ENCODE measurements around the gene MYBPC1.

MYBPC1 gene

GRCh38 chr12:101616027-101616494 is 21.3 kb downstream of the MYBPC1 start:
- ChIA-PET POLR2A (no interaction called here), CTCF (interaction anchor here (0.9 kb wide), 1 partner anchor 31 kb away, joined by 3 read pairs; no protein-coding TSS in a partner anchor)
- no peak for TF ChIP-seq GFI1B (tag by site-specific recombination; IDR thresholded peaks at IDR 0.05)
- no peak for TF ChIP-seq KLF16 (tag by site-specific recombination; IDR thresholded peaks at IDR 0.05)
- TF ChIP-seq ZNF146 (tag by site-specific recombination; IDR thresholded peaks at IDR 0.05): no peak
- TF ChIP-seq ZSCAN30 (tag by site-specific recombination; IDR thresholded peaks at IDR 0.05): no peak
- no peak for TF ChIP-seq ATF2 (tag by site-specific recombination; IDR thresholded peaks at IDR 0.05; ENCODE audit: low read depth)
- no peak for TF ChIP-seq ZNF214 (tag by site-specific recombination; IDR thresholded peaks at IDR 0.05; ENCODE audit: borderline replicate concordance)
- Histone ChIP-seq H3K9me3 (ENCODE audit: control insufficient read depth, insufficient read depth, low read depth, low read length) (no peaks in the 10 kb centered on the region), H3K4me3 (ENCODE audit: low read depth, low read length) (no peak overlapping the region), H3K27ac (ENCODE audit: extremely low read depth, low read depth, low read length) (no peak overlapping the region), H3K36me3 (ENCODE audit: control insufficient read depth in 2 of 2, insufficient read depth in 1 of 2, low read length in 2 of 2) (no peaks in the 10 kb centered on the region), H3K4me1 (ENCODE audit: control insufficient read depth, insufficient read depth, low read length) (peaks cover 14% of the 10 kb centered on the region)

GRCh38 chr12:101619026-101619786 is 24.4 kb downstream of the MYBPC1 start:
- H3K27ac ChIP-seq (ENCODE audit: extremely low read depth, low read depth, low read length): no peak overlapping the region
- H3K9me3 ChIP-seq (ENCODE audit: control insufficient read depth, insufficient read depth, low read depth, low read length): no peaks in the 10 kb centered on the region
- peaks cover 14% of the 10 kb centered on the region for H3K4me1 ChIP-seq (ENCODE audit: control insufficient read depth, insufficient read depth, low read length)
- H3K36me3 ChIP-seq (ENCODE audit: control insufficient read depth in 2 of 2, insufficient read depth in 1 of 2, low read length in 2 of 2): no peaks in the 10 kb centered on the region
- H3K4me3 ChIP-seq (ENCODE audit: low read depth, low read length): no peak overlapping the region
- CTCF ChIA-PET: interaction anchor here (0.9 to 1.3 kb wide), 2 partner anchors 15 to 210 kb away, joined by 3 read pairs; no protein-coding TSS in a partner anchor
- POLR2A ChIA-PET: no interaction called here
- no peak for TF ChIP-seq ZSCAN16 (tag by site-specific recombination; IDR thresholded peaks at IDR 0.05)
- TF ChIP-seq PRDM1 (tag by site-specific recombination; IDR thresholded peaks at IDR 0.05): peak; percentile 74
- TF ChIP-seq SCRT1 (tag by site-specific recombination; IDR thresholded peaks at IDR 0.05; ENCODE audit: borderline replicate concordance): peak; percentile 60; the same call in 1 of the 2 replicates
- peak; percentile 78 for TF ChIP-seq SCRT2 (tag by site-specific recombination; IDR thresholded peaks at IDR 0.05)

DNA sequence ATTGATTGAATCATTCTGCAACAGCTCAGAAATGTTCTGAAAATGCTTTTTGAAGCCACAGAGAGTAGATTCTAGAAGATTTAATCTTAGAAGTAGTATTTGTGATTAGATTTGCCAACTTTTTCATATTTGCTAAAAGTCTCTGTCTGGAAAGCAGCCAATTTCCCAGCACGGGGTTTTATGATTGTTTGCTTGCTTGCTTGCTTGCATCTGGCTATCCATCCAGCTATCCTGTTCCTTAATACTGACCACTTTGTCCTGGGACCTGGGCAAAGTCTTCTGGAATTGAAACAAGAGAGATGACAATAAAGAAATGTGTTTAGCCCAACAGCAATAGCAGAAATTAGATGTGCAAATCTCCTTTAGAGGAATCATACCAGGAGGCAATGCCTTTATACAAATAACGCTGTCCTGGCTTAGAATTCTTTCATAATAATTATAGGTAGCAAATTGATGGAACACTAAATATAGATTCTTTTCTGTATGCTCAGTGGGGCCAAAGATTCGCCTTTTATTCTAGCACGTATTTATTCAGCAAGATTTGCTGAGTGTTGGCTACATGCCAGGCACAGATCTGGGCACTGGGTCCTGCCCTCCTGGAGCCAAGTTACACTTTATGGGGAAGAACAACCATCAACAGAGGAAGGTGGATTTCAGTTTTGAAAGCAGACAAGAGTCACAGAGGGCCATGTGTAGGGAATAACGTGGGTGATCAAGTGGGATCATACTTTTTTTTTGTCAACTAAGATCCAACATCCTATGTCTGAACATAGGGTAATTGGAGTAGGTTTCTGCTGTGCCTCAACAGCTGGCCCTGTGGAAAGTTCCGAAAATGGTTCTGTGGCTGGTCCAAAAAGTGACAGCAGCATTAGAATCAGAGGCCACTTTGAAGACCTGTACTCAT is 25.3 kb downstream of the MYBPC1 start:
- no peaks in the 10 kb centered on the region for H3K36me3 ChIP-seq (ENCODE audit: control insufficient read depth in 2 of 2, insufficient read depth in 1 of 2, low read length in 2 of 2)
- peaks cover 14% of the 10 kb centered on the region for H3K4me1 ChIP-seq (ENCODE audit: control insufficient read depth, insufficient read depth, low read length)
- H3K27ac ChIP-seq (ENCODE audit: extremely low read depth, low read depth, low read length): no peak overlapping the region
- H3K9me3 ChIP-seq (ENCODE audit: control insufficient read depth, insufficient read depth, low read depth, low read length): no peaks in the 10 kb centered on the region
- ChIA-PET CTCF (interaction anchor here (0.6 to 1.3 kb wide), 3 partner anchors 16 to 211 kb away, joined by 3 read pairs; no protein-coding TSS in a partner anchor), POLR2A (no interaction called here)
- no peak overlapping the region for H3K4me3 ChIP-seq (ENCODE audit: low read depth, low read length)
- peak; percentile 91 for TF ChIP-seq PRDM10 (tag by site-specific recombination; IDR thresholded peaks at IDR 0.05)
- TF ChIP-seq, protein P1, sequence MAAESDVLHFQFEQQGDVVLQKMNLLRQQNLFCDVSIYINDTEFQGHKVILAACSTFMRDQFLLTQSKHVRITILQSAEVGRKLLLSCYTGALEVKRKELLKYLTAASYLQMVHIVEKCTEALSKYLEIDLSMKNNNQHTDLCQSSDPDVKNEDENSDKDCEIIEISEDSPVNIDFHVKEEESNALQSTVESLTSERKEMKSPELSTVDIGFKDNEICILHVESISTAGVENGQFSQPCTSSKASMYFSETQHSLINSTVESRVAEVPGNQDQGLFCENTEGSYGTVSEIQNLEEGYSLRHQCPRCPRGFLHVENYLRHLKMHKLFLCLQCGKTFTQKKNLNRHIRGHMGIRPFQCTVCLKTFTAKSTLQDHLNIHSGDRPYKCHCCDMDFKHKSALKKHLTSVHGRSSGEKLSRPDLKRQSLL (tag by site-specific recombination; IDR thresholded peaks at IDR 0.05): no peak
- no peak for TF ChIP-seq YY2 (tag by site-specific recombination; IDR thresholded peaks at IDR 0.05)
- no peak for TF ChIP-seq ZNF138 (tag by site-specific recombination; IDR thresholded peaks at IDR 0.05; ENCODE audit: borderline replicate concordance)
- TF ChIP-seq FEZF1 (tag by site-specific recombination; IDR thresholded peaks at IDR 0.05): no peak
- TF ChIP-seq, protein P2, sequence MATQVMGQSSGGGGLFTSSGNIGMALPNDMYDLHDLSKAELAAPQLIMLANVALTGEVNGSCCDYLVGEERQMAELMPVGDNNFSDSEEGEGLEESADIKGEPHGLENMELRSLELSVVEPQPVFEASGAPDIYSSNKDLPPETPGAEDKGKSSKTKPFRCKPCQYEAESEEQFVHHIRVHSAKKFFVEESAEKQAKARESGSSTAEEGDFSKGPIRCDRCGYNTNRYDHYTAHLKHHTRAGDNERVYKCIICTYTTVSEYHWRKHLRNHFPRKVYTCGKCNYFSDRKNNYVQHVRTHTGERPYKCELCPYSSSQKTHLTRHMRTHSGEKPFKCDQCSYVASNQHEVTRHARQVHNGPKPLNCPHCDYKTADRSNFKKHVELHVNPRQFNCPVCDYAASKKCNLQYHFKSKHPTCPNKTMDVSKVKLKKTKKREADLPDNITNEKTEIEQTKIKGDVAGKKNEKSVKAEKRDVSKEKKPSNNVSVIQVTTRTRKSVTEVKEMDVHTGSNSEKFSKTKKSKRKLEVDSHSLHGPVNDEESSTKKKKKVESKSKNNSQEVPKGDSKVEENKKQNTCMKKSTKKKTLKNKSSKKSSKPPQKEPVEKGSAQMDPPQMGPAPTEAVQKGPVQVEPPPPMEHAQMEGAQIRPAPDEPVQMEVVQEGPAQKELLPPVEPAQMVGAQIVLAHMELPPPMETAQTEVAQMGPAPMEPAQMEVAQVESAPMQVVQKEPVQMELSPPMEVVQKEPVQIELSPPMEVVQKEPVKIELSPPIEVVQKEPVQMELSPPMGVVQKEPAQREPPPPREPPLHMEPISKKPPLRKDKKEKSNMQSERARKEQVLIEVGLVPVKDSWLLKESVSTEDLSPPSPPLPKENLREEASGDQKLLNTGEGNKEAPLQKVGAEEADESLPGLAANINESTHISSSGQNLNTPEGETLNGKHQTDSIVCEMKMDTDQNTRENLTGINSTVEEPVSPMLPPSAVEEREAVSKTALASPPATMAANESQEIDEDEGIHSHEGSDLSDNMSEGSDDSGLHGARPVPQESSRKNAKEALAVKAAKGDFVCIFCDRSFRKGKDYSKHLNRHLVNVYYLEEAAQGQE (tag by site-specific recombination; IDR thresholded peaks at IDR 0.05): no peak
- no peak for TF ChIP-seq SP3 (tag by site-specific recombination; IDR thresholded peaks at IDR 0.05)
- TF ChIP-seq ZSCAN23 (tag by site-specific recombination; IDR thresholded peaks at IDR 0.05): no peak
- no peak for TF ChIP-seq KLF8 (tag by site-specific recombination; IDR thresholded peaks at IDR 0.05)

Data from HEK293 (cell line).